Keratinocyte (primary cell): ENCODE data around the gene CYTH2. TPM values are rescaled to one million over a fixed set of nuclear protein-coding genes. Genes with fewer than 3 reads are reported as not detected.

ENCODE experiments used
- DNase-seq: peaks from one replicate; pipeline ENCODE4 v3.0.0-alpha.2; 2011; ENCODE audit warnings: low read depth, missing footprints, low spot score
- FAIRE-seq: peaks from 2 replicates; lab custom pipeline; 2011; peaks lifted over from hg19 to GRCh38; lab: Jason Lieb, UNC
- H2AFZ ChIP-seq: 2 replicates; pipeline ENCODE4 v1.6.0; 2012; ENCODE audit warnings: low read length, control low read depth, inconsistent platforms; ENCODE audit not compliant: control insufficient read depth
- H3K27ac ChIP-seq: 2 replicates; pipeline ENCODE4 v1.5.1; 2011; ENCODE audit warnings: low read length; ENCODE audit not compliant: control insufficient read depth, insufficient read depth
- H3K27me3 ChIP-seq: 3 replicates; pipeline ENCODE4 v1.6.0; 2011; ENCODE audit warnings: low read length; ENCODE audit not compliant: control insufficient read depth, insufficient read depth; ENCODE audit errors: extremely low read depth
- H3K36me3 ChIP-seq, 2 experiments: 2 replicates in 1 of 2; 3 replicates in 1 of 2; pipeline ENCODE4 v1.5.1; 2011; ENCODE audit warnings: low read length in 2 of 2, mild to moderate bottlenecking in 1 of 2; ENCODE audit not compliant: control insufficient read depth in 2 of 2, insufficient read depth in 2 of 2; ENCODE audit errors: extremely low read depth in 1 of 2
- H3K4me1 ChIP-seq: 3 replicates; pipeline ENCODE4 v1.5.1; 2011; ENCODE audit warnings: low read length; ENCODE audit not compliant: control insufficient read depth, insufficient read depth; ENCODE audit errors: extremely low read depth
- H3K4me2 ChIP-seq: 3 replicates; pipeline ENCODE4 v1.6.0; 2011; ENCODE audit warnings: low read depth, low read length; ENCODE audit not compliant: control insufficient read depth, insufficient read depth; ENCODE audit errors: extremely low read depth
- H3K4me3 ChIP-seq, 3 experiments: fragments of 200-600 bp in 1 of 3; sonication (generic) in 1 of 3; 2 replicates in 2 of 3; 3 replicates in 1 of 3; pipeline ENCODE4 v1.5.1; 2011 to 2016; ENCODE audit warnings: low read length in 3 of 3, mild to moderate bottlenecking in 3 of 3, control low read depth in 2 of 3, inconsistent platforms in 1 of 3, low read depth in 1 of 3, mixed read lengths in 1 of 3, mixed run types in 1 of 3, moderate library complexity in 1 of 3; ENCODE audit not compliant: control insufficient read depth in 2 of 3, insufficient read depth in 2 of 3; ENCODE audit errors: extremely low read depth in 1 of 3
- H3K79me2 ChIP-seq: 2 replicates; pipeline ENCODE4 v1.6.0; 2012; ENCODE audit warnings: low read length; ENCODE audit not compliant: control insufficient read depth, insufficient read depth
- H3K9ac ChIP-seq: 3 replicates; pipeline ENCODE4 v1.6.0; 2011; ENCODE audit warnings: low read length; ENCODE audit not compliant: control insufficient read depth, insufficient read depth; ENCODE audit errors: extremely low read depth
- H3K9me1 ChIP-seq: 3 replicates; pipeline ENCODE4 v1.6.0; 2011; ENCODE audit warnings: low read length; ENCODE audit not compliant: control insufficient read depth, insufficient read depth; ENCODE audit errors: extremely low read depth
- H3K9me3 ChIP-seq: 2 replicates; pipeline ENCODE4 v1.5.1; 2012; ENCODE audit warnings: low read depth, low read length; ENCODE audit not compliant: control insufficient read depth
- H4K20me1 ChIP-seq: 3 replicates; pipeline ENCODE4 v1.6.0; 2011; ENCODE audit warnings: low read length; ENCODE audit not compliant: control insufficient read depth, insufficient read depth; ENCODE audit errors: extremely low read depth
- CTCF ChIP-seq, 3 experiments: IDR thresholded peaks in 1 of 3; conservative IDR thresholded peaks in 1 of 3; optimal IDR thresholded peaks in 1 of 3; 2 replicates in 2 of 3; 3 replicates in 1 of 3; pipeline versions ENCODE3 to v1.5.1; 2011; ENCODE audit warnings: low read length in 3 of 3, mild to moderate bottlenecking in 3 of 3, moderate library complexity in 2 of 3, control low read depth in 1 of 3, inconsistent platforms in 1 of 3; ENCODE audit not compliant: insufficient read depth in 2 of 3; ENCODE audit errors: extremely low read depth in 1 of 3
- EZH2 ChIP-seq: IDR thresholded peaks from one replicate; pipeline ENCODE4 v1.6.1; 2012; ENCODE audit warnings: inconsistent platforms, mild to moderate bottlenecking, low read length, moderate library complexity
- dilution Hi-C: fragments of 300-500 bp; cut with MboI; formaldehyde crosslinking; loops from one replicate; pipeline ENCODE4 v1.7.0; 2020; ENCODE audit warnings: low sequenced_read_pairs; ENCODE audit not compliant: extremely low pct_ligation_motif_present
- polyA plus RNA-seq, 5 experiments: library from polyadenylated mRNA; depleted of rRNA in 3 of 5; stranded (reverse) in 3 of 5; stranded (forward) in 1 of 5; unstranded in 1 of 5; fragments of >200 nt; gene quantifications; 1 replicate in 1 of 5; 2 replicates in 3 of 5; 3 replicates in 1 of 5; pipeline versions ENCODE4 v1.2.1 to v1.2.3, GENCODE V29; 2011 to 2012; ENCODE audit warnings: missing spikeins in 2 of 5, low read depth in 1 of 5, low replicate concordance in 1 of 5

The CYTH2 gene
- polyA plus RNA-seq, 1 donor (not counting 4 experiments of a cell fraction or from before 2014, with no cell fraction given) = 27.0 TPM

GRCh38 chr19:48474084-48474592 lies 5.0 kb downstream of the CYTH2 start:
- TF ChIP-seq CTCF (optimal IDR thresholded peaks at IDR 0.05 in 1 of 3, IDR thresholded peaks at IDR 0.05 in 1 of 3, conservative IDR thresholded peaks at IDR 0.05 in 1 of 3; ENCODE audit: extremely low read depth in 1 of 3, insufficient read depth in 2 of 3, low read length in 3 of 3) (no peak), EZH2 (no peak)
- Histone ChIP-seq H3K36me3 (peaks cover 55 to 60% of the 10 kb centered on the region in 2 experiments), H3K4me1 (peaks cover 14% of the 10 kb centered on the region), H3K4me2 (no peak overlapping the region), H3K9ac (no peak overlapping the region), H3K9me3 (no peaks in the 10 kb centered on the region), H2AFZ (no peak overlapping the region), H3K4me3 (no peak overlapping the region), H3K27me3 (no peaks in the 10 kb centered on the region), H3K79me2 (peaks cover 16% of the 10 kb centered on the region), H3K27ac (no peak overlapping the region), H4K20me1 (peaks cover 5% of the 10 kb centered on the region), H3K9me1 (no peaks in the 10 kb centered on the region)
- FAIRE-seq = no peak
- dilution Hi-C loops = no loop called here
- DNase-seq = no peak

GRCh38 chr19:48475369-48476068 lies 6.3 kb downstream of the CYTH2 start:
- no peak overlapping the region for H3K9ac ChIP-seq
- no peaks in the 10 kb centered on the region for H3K27me3 ChIP-seq
- no peak overlapping the region for H2AFZ ChIP-seq
- peaks cover 9% of the 10 kb centered on the region for H3K79me2 ChIP-seq
- peaks cover 5% of the 10 kb centered on the region for H4K20me1 ChIP-seq
- DNase-seq (no peak), FAIRE-seq (no peak)
- no peak for TF ChIP-seq CTCF (optimal IDR thresholded peaks at IDR 0.05 in 1 of 3, IDR thresholded peaks at IDR 0.05 in 1 of 3, conservative IDR thresholded peaks at IDR 0.05 in 1 of 3; ENCODE audit: extremely low read depth in 1 of 3, insufficient read depth in 2 of 3, low read length in 3 of 3)
- TF ChIP-seq EZH2 = no peak
- dilution Hi-C loops = no loop called here
- no peaks in the 10 kb centered on the region for H3K9me1 ChIP-seq
- peaks cover 20% of the 10 kb centered on the region for H3K4me1 ChIP-seq
- H3K4me3 ChIP-seq = no peak overlapping the region
- H3K27ac ChIP-seq = no peak overlapping the region
- H3K36me3 ChIP-seq = peaks cover 58 to 68% of the 10 kb centered on the region in 2 experiments
- no peaks in the 10 kb centered on the region for H3K9me3 ChIP-seq
- H3K4me2 ChIP-seq = no peak overlapping the region
